Esophagus muscularis mucosa (tissue), 4 donors: ENCODE results near the gene CSPG4. TPM values are rescaled to one million over a fixed set of nuclear protein-coding genes. Genes with fewer than 3 reads are reported as not detected.

ENCODE experiments used
- DNase-seq: peaks from one replicate; pipeline ENCODE4 v3.0.0-alpha.2; 2017; ENCODE audit errors: extremely low spot score
- H3K27ac ChIP-seq, 4 donors: fragments of 200-600 bp; sonication (generic); replicated peaks in 1 of 4; 1 replicate in 3 of 4; 2 replicates in 1 of 4; pipeline ENCODE4 v1.5.1; 2016 to 2019; ENCODE audit warnings: mild to moderate bottlenecking in 1 of 4
- H3K27me3 ChIP-seq, 4 donors: fragments of 200-600 bp; sonication (generic); one replicate each; pipeline versions ENCODE4 v1.5.1 to v1.6.0; 2016 to 2019
- H3K36me3 ChIP-seq, 4 donors: fragments of 200-600 bp; sonication (generic); one replicate each; pipeline ENCODE4 v1.5.1; 2016 to 2019
- H3K4me1 ChIP-seq, 4 donors: fragments of 200-600 bp; sonication (generic); one replicate each; pipeline ENCODE4 v1.5.1; 2016 to 2019
- H3K4me3 ChIP-seq, 4 donors: fragments of 200-600 bp; sonication (generic); 1 replicate in 2 of 4; 2 replicates in 2 of 4; pipeline ENCODE4 v1.5.1; 2016 to 2019; ENCODE audit warnings: mild to moderate bottlenecking in 4 of 4, moderate library complexity in 1 of 4
- H3K9me3 ChIP-seq, 4 donors: fragments of 200-600 bp; sonication (generic); 1 replicate in 3 of 4; 2 replicates in 1 of 4; pipeline ENCODE4 v1.5.1; 2016 to 2019
- EP300 ChIP-seq: sonication (generic); formaldehyde crosslinking; IDR thresholded peaks from one replicate; pipeline ENCODE4 v1.6.1; 2017; ENCODE audit warnings: antibody characterized with exemption
- POLR2A ChIP-seq: fragments of 450-650 bp; IDR thresholded peaks from one replicate; pipeline ENCODE4 v1.6.1; 2017; ENCODE audit warnings: antibody characterized with exemption, moderate library complexity, mild to moderate bottlenecking, low read depth
- POLR2AphosphoS5 ChIP-seq, 2 donors: sonication (generic); formaldehyde crosslinking; IDR thresholded peaks; one replicate each; pipeline ENCODE4 v1.6.1; 2017; ENCODE audit warnings: antibody characterized with exemption in 2 of 2
- WGBS: methylation state at CpG from one replicate; pipeline ENCODE4 v1.1.5; 2018; 5-methylcytosine and 5-hydroxymethylcytosine counted together
- intact Hi-C: fragments of 100-400 bp; cut with DNase I; formaldehyde crosslinking; loops from one replicate; pipeline ENCODE4 v1.15.1; 2023
- total RNA-seq, 4 donors: library from RNA; depleted of rRNA; stranded (reverse); fragments of >200 nt; gene quantifications; one replicate each; pipeline versions ENCODE4 v1.1.0 to v1.2.1, GENCODE V29; 2016
- TF ChIP-seq, protein P1 (sequence below), 3 experiments: fragments of 200-600 bp in 2 of 3; fragments of 450-650 bp in 1 of 3; sonication (generic) in 2 of 3; IDR thresholded peaks; one replicate each; pipeline ENCODE4 v1.5.1; 2017 to 2019; ENCODE audit warnings: antibody characterized with exemption in 3 of 3, mild to moderate bottlenecking in 2 of 3, moderate library complexity in 1 of 3

CSPG4 gene
- total RNA-seq, 4 donors from 2014 or later = 133 to 386 (median 182) TPM

DNA sequence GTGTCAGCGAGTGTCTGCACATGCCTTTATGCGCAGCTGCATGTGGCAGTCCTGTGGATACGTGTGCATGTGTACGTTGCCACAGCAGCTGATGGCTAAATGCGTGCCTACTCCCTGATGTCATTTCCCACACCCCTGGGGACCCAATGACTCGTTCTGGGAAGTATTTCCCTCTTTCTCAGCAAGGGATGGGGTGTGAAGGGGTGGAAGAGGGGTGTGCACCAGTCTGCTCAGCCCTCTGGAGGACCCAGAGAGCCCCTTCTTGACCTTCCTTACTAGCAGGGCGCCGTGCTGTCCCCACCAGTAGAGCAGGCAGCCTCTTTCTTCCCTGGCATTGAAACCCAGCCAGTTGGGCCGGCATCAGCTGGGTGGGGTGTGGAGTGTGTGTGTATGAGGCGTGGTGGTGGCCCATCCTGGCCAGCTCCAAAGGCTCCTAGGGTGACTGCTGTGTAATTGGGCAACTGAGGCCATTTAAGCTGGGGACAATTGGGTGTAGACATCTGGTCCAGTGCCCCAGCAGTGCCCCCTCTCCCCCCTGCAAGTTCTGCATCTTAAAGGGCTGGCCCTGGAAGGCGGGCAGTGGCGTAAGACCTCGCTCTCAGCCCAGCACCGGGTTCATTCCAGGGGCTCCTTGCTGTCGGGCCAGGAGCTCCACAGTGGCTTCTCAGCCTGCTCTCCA is 45.7 kb downstream of the CSPG4 start:
- DNase-seq = no peak
- Histone ChIP-seq H3K9me3 (no peaks in the 10 kb centered on the region), H3K27ac (peak overlapping the region; percentile 54 to 75 (median 69)), H3K4me3 (no peak overlapping the region), H3K27me3 (no peaks in the 10 kb centered on the region), H3K4me1 (peaks cover 26 to 55% (median 49%) of the 10 kb centered on the region in 4 donors), H3K36me3 (peaks cover 0 to 13% (median 3%) of the 10 kb centered on the region in 4 donors)
- intact Hi-C loops = no loop called here
- 56% methylated on average over 9 of the region's 15 CpGs for WGBS
- TF ChIP-seq POLR2A (no peak), EP300 (no peak), POLR2AphosphoS5 (IDR thresholded peaks at IDR 0.05) (peak; percentile 78)
- TF ChIP-seq, protein P1, sequence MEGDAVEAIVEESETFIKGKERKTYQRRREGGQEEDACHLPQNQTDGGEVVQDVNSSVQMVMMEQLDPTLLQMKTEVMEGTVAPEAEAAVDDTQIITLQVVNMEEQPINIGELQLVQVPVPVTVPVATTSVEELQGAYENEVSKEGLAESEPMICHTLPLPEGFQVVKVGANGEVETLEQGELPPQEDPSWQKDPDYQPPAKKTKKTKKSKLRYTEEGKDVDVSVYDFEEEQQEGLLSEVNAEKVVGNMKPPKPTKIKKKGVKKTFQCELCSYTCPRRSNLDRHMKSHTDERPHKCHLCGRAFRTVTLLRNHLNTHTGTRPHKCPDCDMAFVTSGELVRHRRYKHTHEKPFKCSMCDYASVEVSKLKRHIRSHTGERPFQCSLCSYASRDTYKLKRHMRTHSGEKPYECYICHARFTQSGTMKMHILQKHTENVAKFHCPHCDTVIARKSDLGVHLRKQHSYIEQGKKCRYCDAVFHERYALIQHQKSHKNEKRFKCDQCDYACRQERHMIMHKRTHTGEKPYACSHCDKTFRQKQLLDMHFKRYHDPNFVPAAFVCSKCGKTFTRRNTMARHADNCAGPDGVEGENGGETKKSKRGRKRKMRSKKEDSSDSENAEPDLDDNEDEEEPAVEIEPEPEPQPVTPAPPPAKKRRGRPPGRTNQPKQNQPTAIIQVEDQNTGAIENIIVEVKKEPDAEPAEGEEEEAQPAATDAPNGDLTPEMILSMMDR (IDR thresholded peaks at IDR 0.05) = no peak

DNA sequence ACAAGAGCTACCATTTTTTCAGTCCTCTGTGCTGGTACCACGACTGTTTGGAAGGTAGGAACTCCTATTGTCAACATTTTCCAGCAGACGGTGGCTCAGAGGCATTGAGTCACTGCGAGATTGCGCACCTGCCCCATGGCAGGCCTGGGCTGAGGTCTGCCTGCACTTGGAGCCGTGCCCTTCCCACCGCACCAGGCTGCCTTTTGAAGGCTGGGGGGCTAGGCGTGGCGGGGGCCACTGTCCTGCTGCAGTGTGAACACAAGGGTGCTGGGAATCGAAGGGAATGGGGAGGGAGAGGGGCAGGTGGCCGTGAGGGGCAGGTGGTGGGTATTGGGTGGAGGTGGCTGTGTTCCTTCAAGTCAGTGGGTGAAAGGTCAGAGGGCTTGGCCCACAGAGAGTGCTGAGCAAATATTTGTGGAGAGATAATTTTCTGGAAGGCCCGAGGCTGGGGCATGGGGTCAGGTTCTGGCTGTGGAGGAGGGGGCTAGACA is 48.7 kb downstream of the CSPG4 start:
- WGBS = 87% methylated on average over 10 of the region's 11 CpGs
- Histone ChIP-seq H3K9me3 (no peaks in the 10 kb centered on the region), H3K4me3 (no peak overlapping the region), H3K27me3 (no peaks in the 10 kb centered on the region), H3K36me3 (peaks cover 5 to 27% (median 12%) of the 10 kb centered on the region in 4 donors), H3K4me1 (peaks cover 48 to 65% (median 58%) of the 10 kb centered on the region in 4 donors), H3K27ac (peak overlapping the region in 2 of 4 donors; percentile 7 to 31)
- no peak for TF ChIP-seq POLR2A
- intact Hi-C loops = no loop called here
- no peak for DNase-seq

DNA sequence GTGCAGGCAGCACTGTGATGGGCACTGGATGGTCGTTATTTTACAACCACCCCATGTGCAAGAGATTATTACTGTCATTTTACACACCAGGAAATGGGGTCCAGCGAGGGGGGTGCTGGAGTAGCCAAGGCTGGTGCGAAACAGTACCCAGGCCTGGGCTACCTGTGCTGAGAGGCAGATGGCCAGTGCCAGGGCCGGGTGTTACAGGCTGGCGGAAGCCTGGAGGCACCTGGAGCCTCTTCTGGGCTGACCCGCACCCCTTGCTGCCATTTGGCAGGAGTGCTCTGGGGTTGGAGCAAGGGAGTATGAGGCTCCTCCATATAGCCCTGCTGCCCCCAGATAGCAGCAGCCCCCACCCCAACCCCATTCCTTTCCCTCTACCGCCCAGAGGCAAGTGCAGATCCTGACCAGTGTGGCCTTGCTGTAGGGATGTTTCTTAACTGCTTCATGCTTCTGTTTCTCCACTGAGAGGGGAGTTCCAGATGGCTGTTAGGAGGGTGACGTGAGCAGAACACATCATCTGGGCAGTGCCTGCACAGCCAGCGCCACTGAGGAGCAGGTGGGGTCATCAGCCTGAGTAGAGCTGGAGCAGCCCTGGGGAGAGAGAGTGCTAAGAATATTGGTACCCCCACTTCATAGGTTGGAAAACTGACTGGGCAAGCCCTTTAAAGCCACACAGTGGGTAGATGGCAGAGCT is 49.7 kb downstream of the CSPG4 start:
- Histone ChIP-seq H3K4me1 (peaks cover 51 to 69% (median 65%) of the 10 kb centered on the region in 4 donors), H3K27ac (peak overlapping the region; percentile 84 to 90 (median 88)), H3K9me3 (no peaks in the 10 kb centered on the region), H3K36me3 (peaks cover 7 to 37% (median 20%) of the 10 kb centered on the region in 4 donors), H3K27me3 (no peaks in the 10 kb centered on the region), H3K4me3 (no peak overlapping the region)
- 89% methylated on average over 3 of the region's 9 CpGs for WGBS
- intact Hi-C loops = no loop called here
- TF ChIP-seq, protein P1 (IDR thresholded peaks at IDR 0.05) = no peak
- TF ChIP-seq POLR2A = no peak
- TF ChIP-seq POLR2AphosphoS5 (IDR thresholded peaks at IDR 0.05) = no peak
- no peak for TF ChIP-seq EP300
- DNase-seq = no peak

DNA sequence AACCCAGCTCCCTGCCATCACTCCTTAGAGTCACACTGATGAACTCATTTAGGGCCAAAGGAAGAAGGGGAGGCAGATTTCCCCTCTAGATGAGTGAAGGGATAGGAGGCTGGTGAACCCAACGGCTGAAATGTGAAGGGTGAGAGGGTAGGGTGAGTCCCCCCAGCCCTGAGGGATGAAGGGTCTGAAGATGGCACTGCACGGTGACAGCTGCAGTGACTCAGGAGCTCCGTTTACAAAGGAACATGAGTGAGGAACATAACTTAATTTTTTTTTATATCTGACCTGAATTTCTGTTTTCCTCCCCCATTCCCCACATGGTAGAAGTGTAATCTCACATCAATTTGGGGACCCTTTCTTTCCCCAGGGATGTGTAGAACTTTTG is 50.9 kb downstream of the CSPG4 start:
- peak overlapping the region; percentile 84 to 90 (median 88) for H3K27ac ChIP-seq
- no peak for DNase-seq
- H3K4me1 ChIP-seq = peaks cover 41 to 63% (median 55%) of the 10 kb centered on the region in 4 donors
- no peaks in the 10 kb centered on the region for H3K27me3 ChIP-seq
- intact Hi-C loops = no loop called here
- no peak for TF ChIP-seq POLR2AphosphoS5 (IDR thresholded peaks at IDR 0.05)
- no peak for TF ChIP-seq POLR2A
- TF ChIP-seq, protein P1 (IDR thresholded peaks at IDR 0.05) = no peak
- TF ChIP-seq EP300 = no peak
- peak overlapping the region; percentile 13 to 42 (median 24) for H3K4me3 ChIP-seq
- peaks cover 13 to 49% (median 32%) of the 10 kb centered on the region in 4 donors for H3K36me3 ChIP-seq
- WGBS = 56% methylated on average over 3 of the region's 3 CpGs
- H3K9me3 ChIP-seq = no peaks in the 10 kb centered on the region

DNA sequence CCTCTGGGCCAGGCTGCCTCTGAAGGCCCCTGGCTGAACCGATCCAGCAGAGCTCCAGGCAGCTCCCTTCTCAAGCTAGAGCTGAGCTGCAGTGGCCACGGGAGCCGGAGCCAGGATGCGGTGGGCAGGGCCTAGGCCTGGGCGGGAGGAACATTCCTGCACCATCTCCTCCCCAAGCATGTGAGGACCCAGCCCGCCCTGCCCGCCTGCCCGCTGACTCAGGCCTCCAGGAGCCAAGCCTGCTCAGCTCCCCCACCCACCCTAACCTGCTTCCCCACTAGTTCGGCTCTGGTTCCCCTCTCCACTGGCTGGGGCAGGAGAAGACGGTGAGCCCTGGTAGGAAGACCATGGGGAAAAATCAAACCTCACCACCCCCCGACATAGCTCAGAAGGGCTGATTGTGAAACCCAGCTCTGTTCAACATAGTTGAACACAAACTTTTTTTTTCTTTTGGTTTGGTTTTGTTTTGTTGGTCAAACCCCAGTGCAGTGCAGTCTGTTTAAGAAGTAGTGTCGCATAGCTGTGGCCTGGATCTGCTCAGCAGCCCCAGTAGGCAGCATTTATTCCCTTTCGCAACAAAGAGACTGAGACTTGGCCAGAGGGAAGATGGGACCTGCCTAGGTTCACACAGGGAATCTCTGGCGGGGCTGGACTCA is 51.4 kb downstream of the CSPG4 start:
- H3K27me3 ChIP-seq = no peaks in the 10 kb centered on the region
- no peaks in the 10 kb centered on the region for H3K9me3 ChIP-seq
- peaks cover 13 to 55% (median 37%) of the 10 kb centered on the region in 4 donors for H3K36me3 ChIP-seq
- 44% methylated on average over 8 of the region's 14 CpGs for WGBS
- TF ChIP-seq POLR2AphosphoS5 (IDR thresholded peaks at IDR 0.05) = peak; percentile 75 to 79
- TF ChIP-seq, protein P1 (IDR thresholded peaks at IDR 0.05) = no peak
- TF ChIP-seq EP300 = no peak
- H3K27ac ChIP-seq = peak overlapping the region; percentile 84 to 90 (median 88)
- peak; percentile 96 for DNase-seq
- H3K4me1 ChIP-seq = peaks cover 37 to 63% (median 52%) of the 10 kb centered on the region in 4 donors
- intact Hi-C loops = no loop called here
- peak overlapping the region; percentile 13 to 42 (median 24) for H3K4me3 ChIP-seq
